HG03196 (cell line): ENCODE results near the gene TBCK.
"Not testable (repeated sequence)": the region's sequence is repeated elsewhere in the genome, so short reads cannot be mapped to it uniquely, and the experiment has no call there.

Experiments
- ATAC-seq: cut with Tn5 transposase; IDR thresholded peaks from one replicate; pipeline ENCODE4 v1.9.1; 2021; ENCODE audit not compliant: unreplicated experiment

The TBCK gene

GRCh38 chr4:106231931-106232330 is 84.1 kb downstream of the TBCK start:
- no peak for ATAC-seq

GRCh38 chr4:106222548-106222947 is 93.5 kb downstream of the TBCK start:
- no peak for ATAC-seq

DNA sequence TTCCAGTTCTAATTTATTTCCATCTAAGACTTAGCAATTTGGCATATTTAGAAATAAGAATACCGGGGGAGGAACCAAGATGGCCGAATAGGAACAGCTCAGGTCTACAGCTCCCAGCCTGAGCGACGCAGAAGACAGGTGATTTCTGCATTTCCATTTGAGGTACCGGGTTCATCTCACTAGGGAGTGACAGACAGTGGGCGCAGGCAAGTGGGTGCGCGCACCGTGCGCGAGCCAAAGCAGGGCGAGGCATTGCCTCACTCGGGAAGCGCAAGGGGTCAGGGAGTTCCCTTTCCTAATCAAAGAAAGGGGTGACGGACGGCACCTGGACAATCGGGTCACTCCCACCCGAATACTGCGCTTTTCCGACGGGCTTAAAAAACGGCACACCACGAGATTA is 102.7 kb downstream of the TBCK start:
- ATAC-seq = not testable (repeated sequence)

- ATAC-seq = no peak
Measured at GRCh38 chr4:106210021-106210420, 106.0 kb downstream of the TBCK start.

DNA sequence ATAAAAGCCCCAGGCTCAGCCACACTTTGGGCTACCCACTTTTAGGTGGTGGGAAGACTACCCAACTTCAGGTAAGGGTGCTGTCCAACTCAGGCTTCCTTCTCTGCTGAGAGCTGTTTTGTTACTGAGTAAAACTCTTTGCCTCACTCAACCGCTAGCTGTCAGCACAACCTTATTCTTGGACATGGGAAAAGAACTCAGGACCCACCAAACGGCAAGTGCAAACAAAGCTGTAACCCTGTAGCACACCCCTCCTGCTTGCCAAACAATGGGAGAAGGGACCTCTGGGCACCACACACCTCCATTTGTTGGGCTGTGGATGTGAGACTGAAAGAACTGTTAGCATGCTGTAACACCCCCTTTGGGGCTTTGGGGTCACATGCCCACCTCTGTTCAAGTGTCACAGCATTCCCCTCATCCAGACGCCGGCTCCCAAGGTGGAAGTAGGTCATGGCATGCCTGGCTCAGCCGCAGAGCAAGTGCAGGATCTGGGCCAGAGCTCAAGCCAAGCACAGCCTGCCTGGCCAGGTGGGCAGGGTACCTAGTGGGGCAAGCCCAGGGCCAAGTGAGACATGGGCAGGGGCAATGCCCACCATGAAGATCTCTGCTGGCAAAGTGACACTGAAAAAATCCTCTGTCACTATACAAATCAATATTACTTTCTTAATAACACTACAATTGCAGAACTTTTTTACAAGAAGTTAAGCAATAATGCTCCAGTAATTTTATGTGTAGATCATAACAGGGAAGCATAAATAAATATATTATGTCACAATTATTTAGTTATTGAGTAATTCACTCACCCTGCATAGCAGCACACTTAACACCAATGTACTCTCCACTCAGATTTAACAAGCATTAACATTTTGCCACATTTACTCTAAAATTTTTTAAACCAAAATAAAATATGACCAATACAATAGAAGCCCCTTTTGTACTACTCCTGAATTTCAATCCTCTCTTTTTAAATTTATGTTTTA is 107.2 kb downstream of the TBCK start:
- no peak for ATAC-seq

DNA sequence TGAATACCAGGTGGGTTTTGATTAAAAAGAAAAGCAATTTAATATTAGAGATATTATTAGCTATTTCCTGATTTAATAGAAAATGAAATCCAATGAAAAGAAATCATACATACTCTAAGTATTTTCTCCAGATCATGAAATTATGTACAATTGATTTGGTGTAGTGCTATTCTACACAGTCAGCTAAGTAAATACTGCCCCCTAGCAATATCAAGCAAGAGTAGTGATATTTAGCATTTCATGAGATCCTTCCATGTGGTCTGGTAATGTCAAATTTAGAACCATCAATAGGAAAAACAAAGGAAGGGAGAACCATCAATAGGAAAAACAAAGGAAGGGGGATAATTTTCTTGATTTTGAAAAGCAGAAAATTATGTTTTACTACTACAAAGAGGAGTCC is 114.6 kb downstream of the TBCK start:
- no peak for ATAC-seq

DNA sequence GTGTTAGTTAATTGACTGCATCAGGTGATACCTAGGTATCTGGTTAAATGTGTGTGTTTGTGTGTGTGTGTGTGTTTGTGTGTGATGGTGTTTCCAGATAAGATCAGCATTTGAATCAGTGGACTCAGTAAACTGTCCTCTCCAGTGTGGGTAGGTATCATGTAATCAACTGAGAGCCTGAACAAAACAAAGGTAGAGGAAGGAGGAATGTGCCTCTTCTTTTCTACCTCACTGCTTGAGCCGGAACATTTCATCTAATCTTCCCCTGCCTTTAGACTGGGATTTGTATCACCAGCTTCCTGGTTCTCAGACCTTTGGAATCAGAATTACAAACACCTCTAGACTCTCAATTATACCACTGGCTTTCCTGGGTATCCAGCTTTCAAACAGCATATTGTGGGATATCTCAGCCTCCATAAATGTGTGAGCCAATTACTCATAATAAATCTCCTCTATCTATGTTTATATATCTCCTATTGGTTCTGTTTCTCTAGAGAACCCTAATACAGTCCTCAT is 120.5 kb downstream of the TBCK start:
- ATAC-seq = no peak

- no peak for ATAC-seq
Measured at GRCh38 chr4:106194801-106195200, 121.2 kb downstream of the TBCK start.

- no peak for ATAC-seq
Measured at GRCh38 chr4:106192131-106192530, 123.9 kb downstream of the TBCK start.

DNA sequence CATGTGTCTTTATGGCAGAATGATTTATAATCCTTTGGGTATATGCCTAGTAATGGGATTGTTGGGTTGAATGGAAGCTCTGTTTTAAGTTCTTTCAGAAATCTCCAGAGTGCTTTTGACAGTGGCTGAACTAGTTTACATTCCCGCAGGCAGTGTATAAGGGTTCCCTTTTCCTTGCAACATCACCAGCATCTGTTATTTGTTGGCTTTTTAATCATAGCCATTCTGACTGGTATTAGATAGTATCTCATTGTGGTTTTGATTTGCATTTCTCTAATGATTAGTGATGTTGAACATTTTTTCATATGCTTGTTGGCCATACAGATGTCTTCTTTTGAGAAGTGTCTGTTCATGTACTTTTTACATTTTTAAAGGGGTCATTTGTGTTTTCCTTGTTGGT is 129.8 kb downstream of the TBCK start:
- no peak for ATAC-seq

- no peak for ATAC-seq
Measured at GRCh38 chr4:106183551-106183950, 132.5 kb downstream of the TBCK start.

DNA sequence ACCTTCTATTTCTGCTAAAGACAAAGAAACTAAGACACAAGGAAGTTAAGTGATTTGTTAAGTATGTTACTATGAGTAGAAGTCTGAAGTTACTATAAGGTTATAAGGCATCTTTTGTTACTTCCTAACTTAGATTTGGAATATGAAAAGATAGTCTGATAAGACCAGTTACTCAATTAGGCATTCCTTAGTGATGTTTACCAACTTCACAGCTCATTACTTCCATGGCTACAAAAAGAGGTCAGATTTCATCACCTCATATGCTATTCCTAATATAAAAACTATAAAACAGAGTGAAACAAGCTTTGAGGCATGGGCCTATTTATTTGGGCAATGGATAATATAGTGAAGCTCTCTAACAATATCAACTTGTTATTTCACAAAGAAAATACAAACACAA is 143.1 kb downstream of the TBCK start:
- no peak for ATAC-seq

- no peak for ATAC-seq
Measured at GRCh38 chr4:106165351-106166010, 150.5 kb downstream of the TBCK start.

- no peak for ATAC-seq
Measured at GRCh38 chr4:106162278-106162677, 153.7 kb downstream of the TBCK start.

- no peak for ATAC-seq
Measured at GRCh38 chr4:106160560-106160959, 155.4 kb downstream of the TBCK start.

DNA sequence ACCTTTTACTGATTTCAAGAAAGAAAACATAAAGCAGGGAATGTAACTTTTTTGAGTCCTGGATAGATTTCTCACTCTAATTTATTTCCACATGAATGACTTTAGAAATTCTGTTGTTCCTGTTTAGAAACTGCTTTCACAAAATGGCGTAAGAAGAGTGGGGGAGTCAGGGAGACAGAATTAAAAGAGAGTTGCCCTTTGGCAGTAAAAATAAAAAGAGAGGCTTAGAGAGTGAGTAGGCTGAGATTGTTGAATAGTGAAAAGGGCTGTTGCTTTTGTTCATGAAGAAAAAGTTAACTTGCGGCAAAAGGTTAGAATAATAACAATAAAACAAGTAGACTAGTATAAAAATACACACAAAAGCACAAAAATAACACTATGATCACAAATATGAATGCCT is 166.1 kb downstream of the TBCK start:
- no peak for ATAC-seq

DNA sequence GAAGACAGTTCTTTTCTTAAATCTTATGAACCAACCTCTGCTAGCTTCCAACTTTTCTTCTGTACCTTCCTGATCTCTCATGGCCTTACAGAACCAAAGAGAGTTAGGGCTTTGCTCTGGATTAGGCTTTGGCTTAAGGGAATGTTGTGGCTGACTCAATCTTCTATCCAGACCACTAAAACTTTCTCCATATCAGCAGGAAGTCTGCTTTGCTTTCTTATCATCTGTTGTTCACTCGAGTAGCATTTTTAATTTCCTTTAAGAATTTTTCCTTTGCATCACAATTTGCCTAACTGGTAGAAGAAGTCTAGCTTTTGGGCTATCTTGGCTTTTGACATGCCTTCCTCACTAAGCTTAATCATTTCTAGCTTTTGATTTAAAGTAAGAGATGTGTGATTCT is 167.0 kb downstream of the TBCK start:
- ATAC-seq = no peak

DNA sequence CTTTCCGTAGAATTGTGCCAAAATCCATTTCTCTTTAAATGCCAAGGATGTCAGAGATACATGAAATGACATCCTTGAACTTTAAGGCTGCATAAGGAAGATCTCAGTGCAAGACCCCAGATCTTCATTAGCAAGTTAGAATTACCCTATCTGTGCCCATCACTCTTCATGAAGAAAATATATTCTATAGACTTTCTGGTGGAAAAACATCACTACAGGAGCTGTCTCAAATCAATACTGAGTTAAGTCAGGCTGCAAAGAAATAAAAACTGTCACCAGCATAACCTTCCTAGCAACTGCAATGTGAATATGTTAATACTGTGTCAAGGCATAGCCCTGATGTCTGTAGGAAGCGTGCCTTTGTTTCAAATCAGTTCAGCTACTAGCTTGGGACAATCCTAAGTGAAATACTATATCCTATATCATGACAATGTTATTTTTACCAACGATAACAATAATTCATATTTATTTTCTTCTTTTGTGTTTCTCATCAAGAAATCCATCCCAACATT is 173.3 kb downstream of the TBCK start:
- ATAC-seq = no peak

GRCh38 chr4:106140601-106141000 is 175.4 kb downstream of the TBCK start:
- no peak for ATAC-seq

- no peak for ATAC-seq
Measured at GRCh38 chr4:106136777-106137331, 179.2 kb downstream of the TBCK start.

GRCh38 chr4:106132045-106132444 is 184.0 kb downstream of the TBCK start:
- no peak for ATAC-seq

DNA sequence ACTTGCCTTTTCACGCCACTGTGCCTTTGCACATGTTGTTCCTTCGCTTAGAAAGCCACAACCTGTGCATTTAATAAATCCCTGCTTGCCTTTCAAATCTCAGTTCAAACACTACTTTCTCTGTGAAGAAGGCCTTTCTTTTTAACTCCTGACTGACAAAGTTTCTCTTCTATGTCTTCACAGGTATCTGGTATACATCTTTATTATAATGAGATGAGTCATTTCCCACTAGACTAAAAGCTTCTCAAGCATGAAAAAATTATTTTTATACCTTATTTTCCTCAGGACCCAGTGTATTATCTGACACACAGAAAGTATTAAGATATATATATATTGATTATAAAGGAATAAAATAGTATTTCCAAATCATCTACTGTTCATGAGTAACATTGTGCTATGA is 189.9 kb downstream of the TBCK start:
- no peak for ATAC-seq
